GM12878 (cell line): Measurements from ENCODE around the gene OR2AG2. TPM values are rescaled to one million over a fixed set of nuclear protein-coding genes. Genes with fewer than 3 reads are reported as not detected.

Source experiments
- ATAC-seq: fragments of 200-7000 bp; cut with Tn5 transposase; 3 replicates; pipeline ENCODE4 v1.9.1; 2020; ENCODE audit warnings: mild to moderate bottlenecking, moderate library complexity
- BruUV-seq: library from RNA; stranded (reverse); fragments of 400-500 nt; replicated peaks from 2 replicates; lab custom pipeline; 2021; lab: Mats Ljungman, UMichigan
- CTCF ChIA-PET: fragments of 300-600 bp; sonication (Branson Sonifier 250); formaldehyde crosslinking; extraction: SDS; loops from one replicate; lab custom pipeline; 2021; ENCODE audit warnings: inconsistent platforms; lab: Yijun Ruan, JAX
- POLR2A ChIA-PET: fragments of 350-600 bp; formaldehyde crosslinking; extraction: SDS; loops from one replicate; lab custom pipeline; 2021; ENCODE audit warnings: inconsistent platforms; lab: Charles Lee
- RAD21 ChIA-PET: fragments of 300-600 bp; sonication (Branson Sonifier 250); formaldehyde crosslinking; loops from one replicate; lab custom pipeline; 2023; ENCODE audit warnings: antibody characterized with exemption; ENCODE audit not compliant: unreplicated experiment; lab: Charles Lee
- SMC1A ChIA-PET: fragments of 300-600 bp; sonication (Branson Sonifier 250); formaldehyde crosslinking; loops from one replicate; lab custom pipeline; 2023; ENCODE audit not compliant: unreplicated experiment, uncharacterized antibody; lab: Charles Lee
- DNase-seq: peaks from one replicate; pipeline ENCODE4 v3.0.0-alpha.2; 2011; ENCODE audit warnings: low read depth, low spot score
- FAIRE-seq: peaks from 3 replicates; lab custom pipeline; 2011; peaks lifted over from hg19 to GRCh38; lab: Jason Lieb, UNC
- H2AFZ ChIP-seq: 2 replicates; pipeline ENCODE4 v1.6.0; 2011; ENCODE audit warnings: low read depth, low read length, control low read depth; ENCODE audit not compliant: control insufficient read depth
- H3K27ac ChIP-seq: 2 replicates; pipeline ENCODE4 v1.5.1; 2011; ENCODE audit warnings: control low read depth; ENCODE audit not compliant: control insufficient read depth, insufficient read depth
- H3K27me3 ChIP-seq, 2 experiments: replicated peaks in 1 of 2; 2 replicates each; pipeline versions ENCODE4 v1.6.0 to v1.6.1; 2011; ENCODE audit warnings: low read length in 1 of 2; ENCODE audit not compliant: control insufficient read depth in 2 of 2, insufficient read depth in 2 of 2
- H3K36me3 ChIP-seq, 2 experiments: 2 replicates each; pipeline ENCODE4 v1.5.1; 2011; ENCODE audit warnings: low read length in 1 of 2; ENCODE audit not compliant: control insufficient read depth in 2 of 2, insufficient read depth in 2 of 2
- H3K4me1 ChIP-seq: 2 replicates; pipeline ENCODE4 v1.6.1; 2011; ENCODE audit warnings: mild to moderate bottlenecking, low read length, moderate library complexity, mixed read lengths; ENCODE audit not compliant: control insufficient read depth, insufficient read depth
- H3K4me2 ChIP-seq: 2 replicates; pipeline ENCODE4 v1.6.0; 2011; ENCODE audit warnings: control low read depth; ENCODE audit not compliant: control insufficient read depth, insufficient read depth
- H3K4me3 ChIP-seq: fragments of 200-600 bp; sonication (generic); 2 replicates; pipeline ENCODE4 v1.5.1; 2016
- H3K79me2 ChIP-seq: 2 replicates; pipeline ENCODE4 v1.6.0; 2011; ENCODE audit warnings: low read length; ENCODE audit not compliant: control insufficient read depth, insufficient read depth
- H3K9ac ChIP-seq: 2 replicates; pipeline ENCODE4 v1.8.0; 2011; ENCODE audit warnings: low read length, control low read depth, mixed read lengths; ENCODE audit not compliant: control insufficient read depth, insufficient read depth
- H3K9me3 ChIP-seq: replicated peaks from 3 replicates; pipeline ENCODE4 v1.5.1; 2011; ENCODE audit warnings: mild to moderate bottlenecking, low read length; ENCODE audit not compliant: control insufficient read depth, insufficient read depth
- H4K20me1 ChIP-seq: 2 replicates; pipeline ENCODE4 v1.6.0; 2011; ENCODE audit not compliant: control insufficient read depth, insufficient read depth
- BMI1 ChIP-seq: fragments of 450-650 bp; IDR thresholded peaks from 2 replicates; pipeline ENCODE4 v1.6.1; 2016; ENCODE audit warnings: mild to moderate bottlenecking, moderate library complexity, borderline replicate concordance
- CEBPB ChIP-seq, 2 experiments: fragments of 150-350 bp in 1 of 2; IDR thresholded peaks; 2 replicates each; pipeline ENCODE4 v1.6.1; 2012 to 2014; ENCODE audit warnings: low read depth in 2 of 2, low read length in 2 of 2, borderline replicate concordance in 1 of 2, inconsistent platforms in 1 of 2
- EGR1 ChIP-seq, 2 experiments: IDR thresholded peaks; 1 replicate in 1 of 2; 2 replicates in 1 of 2; pipeline ENCODE4 v1.6.1; 2011 to 2012; ENCODE audit warnings: low read depth in 2 of 2, low read length in 2 of 2, borderline replicate concordance in 1 of 2, mild to moderate bottlenecking in 1 of 2, moderate library complexity in 1 of 2
- GATAD2B ChIP-seq: fragments of 450-650 bp; conservative IDR thresholded peaks from 2 replicates; pipeline ENCODE4 v1.6.1; 2017; ENCODE audit warnings: low read depth, mild to moderate bottlenecking, moderate library complexity
- HCFC1 ChIP-seq: fragments of 150-350 bp; IDR thresholded peaks from 2 replicates; pipeline ENCODE4 v1.6.1; 2014; ENCODE audit warnings: low read length
- HDAC6 ChIP-seq: fragments of 200-600 bp; sonication (generic); IDR thresholded peaks from one replicate; pipeline ENCODE4 v1.8.0; 2017; ENCODE audit warnings: antibody characterized with exemption; ENCODE audit not compliant: unreplicated experiment
- JUND ChIP-seq: IDR thresholded peaks from 2 replicates; pipeline ENCODE4 v1.6.1; 2012; ENCODE audit warnings: low read depth, mild to moderate bottlenecking, low read length, improper control_type of control experiment, moderate library complexity
- RAD21 ChIP-seq: IDR thresholded peaks from 2 replicates; pipeline ENCODE4 v1.6.1; 2011; ENCODE audit warnings: mild to moderate bottlenecking, low read depth, low read length, moderate library complexity; ENCODE audit not compliant: insufficient read depth
- SMC3 ChIP-seq: IDR thresholded peaks from 2 replicates; pipeline ENCODE4 v1.6.1; 2011; ENCODE audit warnings: low read length, improper control_type of control experiment, borderline replicate concordance
- SP1 ChIP-seq: IDR thresholded peaks from one replicate; pipeline ENCODE4 v1.6.1; 2011; ENCODE audit warnings: low read depth, low read length
- STAT3 ChIP-seq: IDR thresholded peaks from 2 replicates; pipeline ENCODE4 v1.6.1; 2011; ENCODE audit warnings: low read depth, low read length, improper control_type of control experiment
- TARDBP ChIP-seq: IDR thresholded peaks from 2 replicates; pipeline ENCODE4 v1.6.1; 2016; ENCODE audit warnings: borderline replicate concordance
- TBL1XR1 ChIP-seq: IDR thresholded peaks from 2 replicates; pipeline ENCODE4 v1.6.1; 2012; ENCODE audit warnings: low read depth, low read length, improper control_type of control experiment
- YY1 ChIP-seq: IDR thresholded peaks from 2 replicates; pipeline ENCODE4 v1.6.1; 2011; ENCODE audit warnings: low read depth, mild to moderate bottlenecking, low read length
- WGBS: methylation state at CpG from one replicate; pipeline ENCODE4 v1.1.6; 2016; ENCODE audit warnings: low lambda C conversion rate; ENCODE audit not compliant: insufficient replicate concordance, insufficient coverage; ENCODE audit errors: missing lambda C conversion rate; 5-methylcytosine and 5-hydroxymethylcytosine counted together
- in situ Hi-C: fragments of 300-500 bp; cut with MboI; formaldehyde crosslinking; loops from 9 replicates; pipeline ENCODE4 v1.14.3; 2018; ENCODE audit warnings: mixed read lengths
- intact Hi-C: fragments of 100-400 bp; cut with micrococcal nuclease; formaldehyde crosslinking; loops from one replicate; pipeline ENCODE4 v1.14.2; 2022; ENCODE audit not compliant: unreplicated experiment
- polyA plus RNA-seq, 11 experiments: library from polyadenylated mRNA; depleted of rRNA in 4 of 11; unstranded in 6 of 11; stranded (reverse) in 5 of 11; fragments of >200 nt; fragmentation: Nextera tagmentation in 4 of 11; fragmentation: Illumina TruSeq in 1 of 11; extraction: Ambion mirVana in 4 of 11; extraction: Trizol in 1 of 11; gene quantifications; 1 replicate in 1 of 11; 2 replicates in 10 of 11; pipeline versions ENCODE4 v1.2.1 to v1.2.3, GENCODE V29; 2011 to 2016; ENCODE audit warnings: inconsistent platforms in 2 of 11, missing spikeins in 2 of 11, low read depth in 1 of 11
- total RNA-seq, 4 experiments: library from RNA; depleted of rRNA in 3 of 4; stranded (reverse); fragments of >200 nt in 3 of 4; fragmentation: Illumina TruSeq in 1 of 4; extraction: Trizol in 1 of 4; gene quantifications; 2 replicates each; pipeline versions ENCODE4 v1.2.1 to v1.2.3, GENCODE V29; 2013 to 2021
- TF ChIP-seq, protein P1 (sequence below), 3 experiments: IDR thresholded peaks in 2 of 3; conservative IDR thresholded peaks in 1 of 3; 2 replicates each; pipeline ENCODE4 v1.5.1; 2011; ENCODE audit warnings: low read depth in 3 of 3, low read length in 3 of 3, mild to moderate bottlenecking in 3 of 3, control low read depth in 2 of 3, moderate library complexity in 2 of 3, inconsistent platforms in 1 of 3, mixed read lengths in 1 of 3; ENCODE audit not compliant: control insufficient read depth in 2 of 3, insufficient read depth in 1 of 3; ENCODE audit errors: extremely low read depth in 1 of 3
- TF ChIP-seq, protein P2 (sequence below): IDR thresholded peaks from 2 replicates; pipeline ENCODE4 v1.6.1; 2012; ENCODE audit warnings: low read depth, low read length, improper control_type of control experiment

Gene OR2AG2
- total and polyA plus RNA-seq, 10 of the 15 experiments (the other 5 are each of a cell fraction or from before 2014, with no cell fraction given) = 0.01 to 0.09 (median 0.07) TPM; not detected in 6

- H4K20me1 ChIP-seq = no peaks in the 10 kb centered on the region
- no peak for TF ChIP-seq STAT3
- TF ChIP-seq SMC3 = peak; percentile 53
- no peak for TF ChIP-seq TARDBP
- TF ChIP-seq SP1 = no peak
- TF ChIP-seq YY1 = 0 out of 2 replicates have a peak, but pooled peaks have one; percentile 40
- TF ChIP-seq HDAC6 = no peak
- no peak for TF ChIP-seq TBL1XR1
- peak; percentile 76 for TF ChIP-seq RAD21
- TF ChIP-seq EGR1 (IDR thresholded peaks at IDR 0.05; ENCODE audit: borderline replicate concordance in 1 of 2, low read depth in 2 of 2, low read length in 2 of 2) = no peak
- TF ChIP-seq, protein P1, sequence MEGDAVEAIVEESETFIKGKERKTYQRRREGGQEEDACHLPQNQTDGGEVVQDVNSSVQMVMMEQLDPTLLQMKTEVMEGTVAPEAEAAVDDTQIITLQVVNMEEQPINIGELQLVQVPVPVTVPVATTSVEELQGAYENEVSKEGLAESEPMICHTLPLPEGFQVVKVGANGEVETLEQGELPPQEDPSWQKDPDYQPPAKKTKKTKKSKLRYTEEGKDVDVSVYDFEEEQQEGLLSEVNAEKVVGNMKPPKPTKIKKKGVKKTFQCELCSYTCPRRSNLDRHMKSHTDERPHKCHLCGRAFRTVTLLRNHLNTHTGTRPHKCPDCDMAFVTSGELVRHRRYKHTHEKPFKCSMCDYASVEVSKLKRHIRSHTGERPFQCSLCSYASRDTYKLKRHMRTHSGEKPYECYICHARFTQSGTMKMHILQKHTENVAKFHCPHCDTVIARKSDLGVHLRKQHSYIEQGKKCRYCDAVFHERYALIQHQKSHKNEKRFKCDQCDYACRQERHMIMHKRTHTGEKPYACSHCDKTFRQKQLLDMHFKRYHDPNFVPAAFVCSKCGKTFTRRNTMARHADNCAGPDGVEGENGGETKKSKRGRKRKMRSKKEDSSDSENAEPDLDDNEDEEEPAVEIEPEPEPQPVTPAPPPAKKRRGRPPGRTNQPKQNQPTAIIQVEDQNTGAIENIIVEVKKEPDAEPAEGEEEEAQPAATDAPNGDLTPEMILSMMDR (IDR thresholded peaks at IDR 0.05 in 2 of 3, conservative IDR thresholded peaks at IDR 0.05 in 1 of 3; ENCODE audit: control insufficient read depth in 2 of 3, extremely low read depth in 1 of 3, insufficient read depth in 1 of 3, low read depth in 3 of 3, low read length in 3 of 3) = peak; percentile 70 to 98 (median 87)
- no peak for TF ChIP-seq JUND
- no peak for TF ChIP-seq HCFC1
- no peak for TF ChIP-seq BMI1
- TF ChIP-seq, protein P2, sequence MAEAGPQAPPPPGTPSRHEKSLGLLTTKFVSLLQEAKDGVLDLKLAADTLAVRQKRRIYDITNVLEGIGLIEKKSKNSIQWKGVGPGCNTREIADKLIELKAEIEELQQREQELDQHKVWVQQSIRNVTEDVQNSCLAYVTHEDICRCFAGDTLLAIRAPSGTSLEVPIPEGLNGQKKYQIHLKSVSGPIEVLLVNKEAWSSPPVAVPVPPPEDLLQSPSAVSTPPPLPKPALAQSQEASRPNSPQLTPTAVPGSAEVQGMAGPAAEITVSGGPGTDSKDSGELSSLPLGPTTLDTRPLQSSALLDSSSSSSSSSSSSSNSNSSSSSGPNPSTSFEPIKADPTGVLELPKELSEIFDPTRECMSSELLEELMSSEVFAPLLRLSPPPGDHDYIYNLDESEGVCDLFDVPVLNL = no peak
- no peak for TF ChIP-seq GATAD2B
- TF ChIP-seq CEBPB (IDR thresholded peaks at IDR 0.05; ENCODE audit: borderline replicate concordance in 1 of 2, low read depth in 2 of 2, low read length in 2 of 2) = no peak
- intact Hi-C loops (loop anchor here (2.0 to 5.0 kb wide), 3 partner anchors 466 to 875 kb away; no protein-coding TSS in a partner anchor), in situ Hi-C loops (loop anchor here (10.0 kb wide), 1 partner anchor 882 kb away; no protein-coding TSS in a partner anchor)
- no peaks in the 10 kb centered on the region for H3K36me3 ChIP-seq
- 10% methylated on average over 6 of the region's 6 CpGs for WGBS
- H2AFZ ChIP-seq = no peak overlapping the region
- RAD21 ChIA-PET = interaction anchor here (0.6 to 1.5 kb wide), 3 partner anchors 125 to 882 kb away, joined by 3 to 7 read pairs (median 4); no protein-coding TSS in a partner anchor
- no peaks in the 10 kb centered on the region for H3K27me3 ChIP-seq
- SMC1A ChIA-PET = interaction anchor here (0.6 to 1.6 kb wide), 8 partner anchors 44 to 878 kb away, joined by 3 to 4 read pairs (median 4); no protein-coding TSS in a partner anchor
- H3K79me2 ChIP-seq = no peaks in the 10 kb centered on the region
- POLR2A ChIA-PET = no interaction called here
- CTCF ChIA-PET = interaction anchor here (0.6 to 3.3 kb wide), 42 partner anchors 7 to 885 kb away, joined by 3 to 25 read pairs (median 4); partner anchors contain the start of genes OR10A2, OR10A5 and OR6A2
- no peak overlapping the region for H3K4me3 ChIP-seq
- no peak overlapping the region for H3K4me2 ChIP-seq
- peak; percentile 11 for DNase-seq
- peak; percentile 95 for FAIRE-seq
- no TSS peak for BruUV-seq
- no peak overlapping the region for H3K27ac ChIP-seq
- ATAC-seq = peak; percentile 97
- H3K9ac ChIP-seq = no peak overlapping the region
- no peaks in the 10 kb centered on the region for H3K4me1 ChIP-seq
- H3K9me3 ChIP-seq = no peaks in the 10 kb centered on the region
These were observed 40.7 kb upstream of the OR2AG2 start for GRCh38 chr11:6812390-6813005.
